ENCODE measurements around the gene TDRD6.

DNA sequence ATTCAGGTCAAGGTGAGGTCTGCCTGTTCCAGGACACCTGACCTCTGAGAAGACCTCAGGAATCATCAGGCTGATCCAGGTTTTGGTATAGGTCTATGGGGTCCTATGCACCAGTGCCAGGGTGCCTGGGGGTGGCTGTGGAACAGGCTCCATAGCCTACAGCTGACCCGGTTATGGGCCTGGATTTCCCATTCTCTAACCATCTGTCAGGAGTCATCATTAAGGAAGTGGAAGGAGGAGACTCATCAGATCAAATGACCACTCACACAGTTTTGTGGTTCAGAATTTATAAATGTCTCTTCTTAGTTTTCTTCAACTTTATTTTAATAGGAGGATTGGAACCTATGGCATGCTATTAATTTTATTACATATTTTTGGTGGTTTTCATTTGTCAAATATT lies 32.7 kb downstream of the TDRD6 start:
- TF ChIP-seq GATA3 (IDR thresholded peaks at IDR 0.05; ENCODE audit: low read depth, low read length) (no peak), GATA2 (IDR thresholded peaks at IDR 0.05; ENCODE audit: low read depth, low read length) (no peak)

Data from SH-SY5Y (cell line).